ENCODE measurements around the gene CD7.

The CD7 gene

GRCh38 chr17:82278786-82279391 is 38.5 kb downstream of the CD7 start:
- DNase-seq (ENCODE audit: low spot score) = no peak

- no peak for DNase-seq (ENCODE audit: low spot score)
These were observed 39.1 kb downstream of the CD7 start for GRCh38 chr17:82278308-82278707.

- DNase-seq (ENCODE audit: low spot score) = no peak
These were observed 39.6 kb downstream of the CD7 start for GRCh38 chr17:82277851-82278250.

- DNase-seq (ENCODE audit: low spot score) = no peak
These were observed 40.5 kb downstream of the CD7 start for GRCh38 chr17:82276938-82277337.

GRCh38 chr17:82275326-82275725 is 42.1 kb downstream of the CD7 start:
- DNase-seq (ENCODE audit: low spot score) = no peak

GRCh38 chr17:82274134-82275020 is 43.0 kb downstream of the CD7 start:
- no peak for DNase-seq (ENCODE audit: low spot score)

GRCh38 chr17:82273327-82274133 is 43.9 kb downstream of the CD7 start, which contains the start of gene CSNK1D:
Gene CSNK1D, minus strand, starts transcription at chr17:82273700. Its CDS starts 319 bp downstream, at chr17:82273381.
- peak; percentile 91 for DNase-seq (ENCODE audit: low spot score)

- no peak for DNase-seq (ENCODE audit: low spot score)
These were observed 44.7 kb downstream of the CD7 start for GRCh38 chr17:82272495-82273326.

- no peak for DNase-seq (ENCODE audit: low spot score)
These were observed 46.0 kb downstream of the CD7 start for GRCh38 chr17:82271401-82271800.

GRCh38 chr17:82270651-82271050 is 46.8 kb downstream of the CD7 start:
- no peak for DNase-seq (ENCODE audit: low spot score)

- no peak for DNase-seq (ENCODE audit: low spot score)
These were observed 47.4 kb downstream of the CD7 start for GRCh38 chr17:82269882-82270500.

- no peak for DNase-seq (ENCODE audit: low spot score)
These were observed 48.1 kb downstream of the CD7 start for GRCh38 chr17:82269138-82269881.

- peak; percentile 53 for DNase-seq (ENCODE audit: low spot score)
These were observed 49.6 kb downstream of the CD7 start for GRCh38 chr17:82267575-82268379.

- no peak for DNase-seq (ENCODE audit: low spot score)
These were observed 51.3 kb downstream of the CD7 start for GRCh38 chr17:82266142-82266541.
